Measurements from ENCODE around the gene SUPT6H. TPM values are rescaled to one million over a fixed set of nuclear protein-coding genes. Genes with fewer than 3 reads are reported as not detected.

The SUPT6H gene
- total and polyA plus RNA-seq, 2 of the 8 experiments (the other 6 are each of a cell fraction or from before 2014, with no cell fraction given): 32.0 to 59.9 TPM

GRCh38 chr17:28644787-28645575, 17.0 kb upstream of the SUPT6H start, which contains the start of gene BLTP2 (continued):
- TF ChIP-seq RAD21 (IDR thresholded peaks at IDR 0.05 in 1 of 2, conservative IDR thresholded peaks at IDR 0.05 in 1 of 2; ENCODE audit: low read depth in 2 of 2, low read length in 2 of 2) (no peak), SIN3A (conservative IDR thresholded peaks at IDR 0.05 in 1 of 2, IDR thresholded peaks at IDR 0.05 in 1 of 2; ENCODE audit: low read depth in 1 of 2, low read length in 2 of 2) (peak in 1 of 2 experiments; percentile 8; a peak in 1 of 4 replicates), NRF1 (IDR thresholded peaks at IDR 0.05; ENCODE audit: low read depth, low read length) (peak; percentile 32; the same call in 1 of the 2 replicates), TBP (IDR thresholded peaks at IDR 0.05; ENCODE audit: low read depth, low read length) (peak; percentile 50; the same call in 1 of the 2 replicates), NANOG (IDR thresholded peaks at IDR 0.05; ENCODE audit: insufficient read depth, low read depth, low read length, poor library complexity, severe bottlenecking) (no peak), E2F6 (IDR thresholded peaks at IDR 0.05) (0 out of 2 replicates have a peak, but pooled peaks have one; percentile 43), BACH1 (IDR thresholded peaks at IDR 0.05; ENCODE audit: low read length) (0 out of 2 replicates have a peak, but pooled peaks have one; percentile 48), ASH2L (IDR thresholded peaks at IDR 0.05; ENCODE audit: low read length) (peak; percentile 93), RBBP5 (IDR thresholded peaks at IDR 0.05; ENCODE audit: borderline replicate concordance, low read depth, low read length) (peak; percentile 56; the same call in 1 of the 2 replicates), TEAD4 (IDR thresholded peaks at IDR 0.05; ENCODE audit: low read depth, low read length) (peak; percentile 12; the same call in 1 of the 2 replicates)
- TF ChIP-seq, protein P1, sequence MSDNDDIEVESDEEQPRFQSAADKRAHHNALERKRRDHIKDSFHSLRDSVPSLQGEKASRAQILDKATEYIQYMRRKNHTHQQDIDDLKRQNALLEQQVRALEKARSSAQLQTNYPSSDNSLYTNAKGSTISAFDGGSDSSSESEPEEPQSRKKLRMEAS (IDR thresholded peaks at IDR 0.05): peak; percentile 71

Data from H1 (cell line).